GM18907 (cell line): ENCODE measurements around the gene GALNT9.
"Not testable (repeated sequence)": the region's sequence is repeated elsewhere in the genome, so short reads cannot be mapped to it uniquely, and the experiment has no call there.

ENCODE experiments used
- ATAC-seq: cut with Tn5 transposase; IDR thresholded peaks from one replicate; pipeline ENCODE4 v1.9.1; 2021; ENCODE audit warnings: mild to moderate bottlenecking, moderate library complexity; ENCODE audit not compliant: unreplicated experiment

GALNT9 gene

GRCh38 chr12:132253698-132254480 lies 75.5 kb downstream of the GALNT9 start:
- ATAC-seq, result no peak

- not testable (repeated sequence) for ATAC-seq
Observed at GRCh38 chr12:132252981-132253380, 76.4 kb downstream of the GALNT9 start.

- ATAC-seq, result no peak
Observed at GRCh38 chr12:132251741-132252490, 77.5 kb downstream of the GALNT9 start.

GRCh38 chr12:132251310-132251709 lies 78.1 kb downstream of the GALNT9 start:
- ATAC-seq, result no peak

GRCh38 chr12:132250707-132251106 lies 78.7 kb downstream of the GALNT9 start:
- no peak for ATAC-seq

GRCh38 chr12:132249689-132250478 lies 79.5 kb downstream of the GALNT9 start:
- ATAC-seq, result no peak

GRCh38 chr12:132248453-132249167 lies 80.8 kb downstream of the GALNT9 start:
- ATAC-seq, result no peak

- no peak for ATAC-seq
Observed at GRCh38 chr12:132247718-132248452, 81.5 kb downstream of the GALNT9 start.

- no peak for ATAC-seq
Observed at GRCh38 chr12:132246997-132247717, 82.2 kb downstream of the GALNT9 start.

- ATAC-seq, result no peak
Observed at GRCh38 chr12:132245521-132246101, 83.8 kb downstream of the GALNT9 start.

- ATAC-seq, result no peak
Observed at GRCh38 chr12:132244724-132245295, 84.6 kb downstream of the GALNT9 start.

GRCh38 chr12:132243596-132244310 lies 85.6 kb downstream of the GALNT9 start:
- no peak for ATAC-seq

- ATAC-seq, result not testable (repeated sequence)
Observed at GRCh38 chr12:132243171-132243570, 86.2 kb downstream of the GALNT9 start.

GRCh38 chr12:132240669-132241007 lies 88.8 kb downstream of the GALNT9 start:
- ATAC-seq, result not testable (repeated sequence)

- no peak for ATAC-seq
Observed at GRCh38 chr12:132239796-132240668, 89.4 kb downstream of the GALNT9 start.

- ATAC-seq, result no peak
Observed at GRCh38 chr12:132239392-132239791, 90.0 kb downstream of the GALNT9 start.

- no peak for ATAC-seq
Observed at GRCh38 chr12:132238884-132239283, 90.5 kb downstream of the GALNT9 start.
